Mesenchymal stem cell (in vitro differentiated cells and primary cell): ENCODE results near the gene MAP3K10.

ENCODE experiments used
- DNase-seq: peaks from one replicate; pipeline ENCODE4 v3.0.0-alpha.2; 2013
- H2AFZ ChIP-seq: one replicate; pipeline ENCODE4 v1.6.1; 2013; ENCODE audit warnings: low read depth, mild to moderate bottlenecking, control low read depth, inconsistent platforms, low read length, moderate library complexity
- H2AK5ac ChIP-seq: 2 replicates; pipeline ENCODE4 v1.6.1; 2013; ENCODE audit warnings: low read length, moderate library complexity, mild to moderate bottlenecking, inconsistent platforms; ENCODE audit not compliant: severe bottlenecking
- H2BK120ac ChIP-seq: one replicate; pipeline ENCODE4 v1.6.1; 2013; ENCODE audit warnings: low read depth, mild to moderate bottlenecking, inconsistent platforms, low read length, moderate library complexity
- H2BK12ac ChIP-seq, 2 experiments: one replicate each; pipeline ENCODE4 v1.6.1; 2013; ENCODE audit warnings: inconsistent platforms in 2 of 2, low read length in 2 of 2, mild to moderate bottlenecking in 2 of 2, moderate library complexity in 2 of 2, control low read depth in 1 of 2
- H2BK15ac ChIP-seq: one replicate; pipeline ENCODE4 v1.6.1; 2013; ENCODE audit warnings: mild to moderate bottlenecking, low read depth, inconsistent platforms; ENCODE audit not compliant: poor library complexity, severe bottlenecking
- H2BK5ac ChIP-seq: 2 replicates; pipeline ENCODE4 v1.6.1; 2013; ENCODE audit warnings: low read depth, mild to moderate bottlenecking, low read length, control low read depth, inconsistent platforms; ENCODE audit not compliant: poor library complexity, severe bottlenecking
- H3K14ac ChIP-seq, 2 experiments: one replicate each; pipeline ENCODE4 v1.6.1; 2013; ENCODE audit warnings: inconsistent platforms in 2 of 2, low read length in 2 of 2, control low read depth in 1 of 2, mild to moderate bottlenecking in 1 of 2, moderate library complexity in 1 of 2
- H3K18ac ChIP-seq, 2 experiments: one replicate each; pipeline ENCODE4 v1.6.1; 2013; ENCODE audit warnings: inconsistent platforms in 2 of 2, low read length in 2 of 2, control low read depth in 1 of 2, low read depth in 1 of 2, mild to moderate bottlenecking in 1 of 2
- H3K23ac ChIP-seq, 2 experiments: one replicate each; pipeline ENCODE4 v1.6.1; 2013; ENCODE audit warnings: inconsistent platforms in 2 of 2, low read length in 2 of 2, mild to moderate bottlenecking in 2 of 2, moderate library complexity in 2 of 2, control low read depth in 1 of 2
- H3K27ac ChIP-seq: 2 replicates; pipeline ENCODE4 v1.5.1; 2013; ENCODE audit warnings: mild to moderate bottlenecking, moderate library complexity, low read length, control low read depth, inconsistent platforms; ENCODE audit not compliant: poor library complexity, severe bottlenecking
- H3K27me3 ChIP-seq, 2 experiments: 2 replicates each; pipeline versions ENCODE4 v1.6.1 to v1.7.0; 2013; ENCODE audit warnings: low read length in 2 of 2, mild to moderate bottlenecking in 2 of 2, moderate library complexity in 2 of 2, control low read depth in 1 of 2, inconsistent platforms in 1 of 2; ENCODE audit not compliant: control insufficient read depth in 1 of 2, insufficient read depth in 1 of 2
- H3K36me3 ChIP-seq, 2 experiments: 2 replicates each; pipeline versions ENCODE4 v1.6.1 to v1.7.0; 2013; ENCODE audit warnings: low read length in 2 of 2, control low read depth in 1 of 2, inconsistent platforms in 1 of 2, low read depth in 1 of 2, mild to moderate bottlenecking in 1 of 2; ENCODE audit not compliant: insufficient read depth in 2 of 2, control insufficient read depth in 1 of 2
- H3K4ac ChIP-seq, 2 experiments: one replicate each; pipeline ENCODE4 v1.6.1; 2013; ENCODE audit warnings: inconsistent platforms in 2 of 2, low read length in 2 of 2, mild to moderate bottlenecking in 2 of 2, moderate library complexity in 2 of 2, control low read depth in 1 of 2, low read depth in 1 of 2
- H3K4me1 ChIP-seq: 2 replicates; pipeline ENCODE4 v1.6.1; 2013; ENCODE audit warnings: low read depth, low read length, control low read depth; ENCODE audit not compliant: control insufficient read depth, insufficient read depth
- H3K4me2 ChIP-seq: 2 replicates; pipeline ENCODE4 v1.6.1; 2013; ENCODE audit warnings: low read length, mild to moderate bottlenecking, inconsistent platforms; ENCODE audit not compliant: poor library complexity, severe bottlenecking
- H3K4me3 ChIP-seq, 2 experiments: 2 replicates each; pipeline versions ENCODE4 v1.5.1 to v1.7.0; 2013; ENCODE audit warnings: low read length in 2 of 2, mild to moderate bottlenecking in 2 of 2, control low read depth in 1 of 2, low read depth in 1 of 2; ENCODE audit not compliant: insufficient read depth in 1 of 2
- H3K79me1 ChIP-seq: replicated peaks from 2 replicates; pipeline ENCODE4 v1.6.1; 2013; ENCODE audit warnings: mild to moderate bottlenecking, control low read depth, low read length, inconsistent platforms; ENCODE audit not compliant: poor library complexity, severe bottlenecking
- H3K9ac ChIP-seq: 2 replicates; pipeline ENCODE4 v1.7.0; 2013; ENCODE audit warnings: mild to moderate bottlenecking, low read length, moderate library complexity
- H3K9me3 ChIP-seq: 2 replicates; pipeline ENCODE4 v1.7.0; 2013; ENCODE audit warnings: mild to moderate bottlenecking, low read length; ENCODE audit not compliant: control insufficient read depth
- H4K8ac ChIP-seq: one replicate; pipeline ENCODE4 v1.6.1; 2013; ENCODE audit warnings: inconsistent platforms, mild to moderate bottlenecking, low read length, moderate library complexity
- H4K91ac ChIP-seq: one replicate; pipeline ENCODE4 v1.6.1; 2013; ENCODE audit warnings: mild to moderate bottlenecking, low read length, inconsistent platforms
- whole genome bisulfite sequencing: methylation state at CpG from one replicate; pipeline ENCODE4 v1.1.7; 2013; ENCODE audit warnings: mixed read lengths; 5-methylcytosine and 5-hydroxymethylcytosine counted together

Gene MAP3K10

DNA sequence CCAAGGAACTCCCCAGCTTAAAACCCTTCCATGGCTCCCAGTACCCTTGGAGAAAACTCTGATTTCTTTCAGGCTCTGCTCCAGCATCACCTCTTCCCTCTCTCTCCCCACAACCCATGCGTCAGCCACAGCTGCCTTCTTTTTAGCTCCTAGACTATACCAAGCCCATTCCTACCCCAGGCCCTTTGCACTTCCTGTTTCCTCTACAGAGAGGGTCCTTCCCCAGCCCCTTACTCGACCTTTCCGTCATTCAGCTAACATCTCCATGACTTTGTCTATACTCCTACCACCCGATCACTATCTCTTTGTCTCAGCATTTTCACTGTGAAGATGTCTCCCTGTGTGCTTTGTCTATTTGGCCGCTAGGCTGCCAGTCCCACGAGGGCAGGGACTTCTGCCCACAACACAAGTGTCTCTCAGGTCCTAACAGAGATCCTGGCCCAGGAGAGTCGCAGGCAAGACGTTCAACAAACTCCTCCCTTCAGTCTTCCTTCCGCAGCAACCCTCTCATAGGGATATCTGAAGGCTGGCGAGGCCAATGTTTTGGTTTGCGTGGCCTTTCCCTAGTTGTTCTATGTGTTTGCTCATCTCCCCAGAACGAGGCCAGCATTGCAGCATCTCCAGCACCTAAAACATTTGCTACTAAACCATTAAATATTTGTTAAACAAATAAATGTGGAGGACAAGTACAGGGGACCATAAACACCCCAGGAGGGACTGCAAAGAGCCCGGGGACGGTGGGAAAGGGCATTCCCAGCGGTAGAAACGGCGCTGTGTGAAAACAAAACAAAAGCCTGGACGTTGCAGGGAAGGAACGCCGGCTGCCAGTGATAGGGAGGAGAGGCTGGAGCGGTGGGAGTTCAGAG, 34.4 kb downstream of the MAP3K10 start:
- Histone ChIP-seq H3K4me1 (peaks cover 13% of the 10 kb centered on the region), H2AK5ac (no peak overlapping the region), H2BK5ac (no peak overlapping the region), H2BK12ac (no peak overlapping the region), H4K8ac (no peak overlapping the region), H3K4ac (no peak overlapping the region), H3K9me3 (no peaks in the 10 kb centered on the region), H3K27me3 (peaks cover 0 to 4% of the 10 kb centered on the region in 2 experiments), H3K27ac (no peak overlapping the region), H3K4me3 (peak overlapping the region in 1 of 2 experiments; percentile 74), H3K14ac (no peak overlapping the region), H3K79me1 (no peaks in the 10 kb centered on the region), H3K4me2 (peak overlapping the region; percentile 61), H3K9ac (peak overlapping the region; percentile 76), H3K36me3 (no peaks in the 10 kb centered on the region), H3K23ac (no peak overlapping the region), H2BK15ac (no peak overlapping the region), H4K91ac (no peak overlapping the region), H3K18ac (no peak overlapping the region), H2AFZ (no peak overlapping the region), H2BK120ac (no peak overlapping the region)
- WGBS: 68% methylated on average over 18 of the region's 21 CpGs
- no peak for DNase-seq

DNA sequence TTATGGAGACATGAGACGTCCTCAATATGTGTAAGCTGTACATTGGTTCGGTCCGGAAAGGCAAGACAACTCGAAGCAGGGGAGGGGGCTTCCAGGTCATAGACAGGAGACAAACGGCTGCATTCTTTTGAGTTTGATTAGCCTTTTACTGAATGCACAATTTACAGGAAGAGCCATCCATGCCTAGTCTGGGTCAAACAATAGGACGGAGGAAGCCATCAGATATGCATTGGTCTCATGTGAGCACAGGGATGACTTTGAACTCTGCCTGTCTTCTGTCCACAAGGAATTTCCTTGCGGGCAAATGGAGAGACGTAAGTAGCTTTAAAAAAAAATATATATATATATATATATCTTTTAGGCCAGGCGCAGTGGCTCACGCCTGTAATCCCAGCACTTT, 37.1 kb downstream of the MAP3K10 start:
- Histone ChIP-seq H3K4ac (no peak overlapping the region), H3K18ac (no peak overlapping the region), H3K27me3 (peaks cover 0 to 4% of the 10 kb centered on the region in 2 experiments), H2AK5ac (no peak overlapping the region), H3K4me3 (no peak overlapping the region), H2BK15ac (no peak overlapping the region), H3K9ac (no peak overlapping the region), H3K36me3 (peaks cover 2 to 10% of the 10 kb centered on the region in 2 experiments), H3K14ac (no peak overlapping the region), H3K79me1 (peaks cover 6% of the 10 kb centered on the region), H3K23ac (no peak overlapping the region), H3K9me3 (no peaks in the 10 kb centered on the region), H3K4me1 (peaks cover 27% of the 10 kb centered on the region), H2BK5ac (no peak overlapping the region), H4K8ac (no peak overlapping the region), H4K91ac (no peak overlapping the region), H2AFZ (no peak overlapping the region), H2BK12ac (no peak overlapping the region), H3K4me2 (no peak overlapping the region), H2BK120ac (no peak overlapping the region), H3K27ac (no peak overlapping the region)
- 86% methylated on average over 6 of the region's 10 CpGs for WGBS
- no peak for DNase-seq

- Histone ChIP-seq H3K4ac (no peak overlapping the region), H4K8ac (no peak overlapping the region)
These were observed 37.6 kb downstream of the MAP3K10 start for GRCh38 chr19:40228863-40229262.

DNA sequence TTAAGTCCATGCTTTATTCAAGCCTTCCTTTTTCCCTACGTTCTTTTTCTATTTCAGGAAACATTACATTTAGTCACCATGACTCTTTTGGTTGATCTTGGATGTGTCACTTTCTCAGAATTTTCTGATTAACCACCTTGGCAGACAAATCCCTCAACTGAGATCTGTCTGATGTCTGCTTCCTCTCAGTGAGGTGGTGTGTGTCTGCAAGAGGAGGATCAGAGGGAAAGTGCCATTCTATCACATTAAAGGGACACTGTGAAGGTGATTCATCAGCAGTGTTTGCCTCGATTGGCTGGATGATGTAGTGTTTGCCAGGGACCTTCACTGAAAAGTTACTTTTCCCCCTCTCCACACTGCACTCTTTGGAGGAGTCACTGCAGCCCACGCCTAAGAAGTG, 38.3 kb downstream of the MAP3K10 start:
- Histone ChIP-seq H3K23ac (no peak overlapping the region), H2AFZ (no peak overlapping the region), H3K27me3 (no peaks in the 10 kb centered on the region), H2BK5ac (no peak overlapping the region), H3K18ac (no peak overlapping the region), H2BK15ac (no peak overlapping the region), H3K9ac (peak overlapping the region; percentile 40), H2BK12ac (no peak overlapping the region), H4K91ac (no peak overlapping the region), H3K14ac (peak overlapping the region in 1 of 2 experiments; percentile 72), H2BK120ac (no peak overlapping the region), H3K4me1 (peaks cover 27% of the 10 kb centered on the region), H3K79me1 (peaks cover 6% of the 10 kb centered on the region), H3K4me2 (no peak overlapping the region), H3K36me3 (peaks cover 9 to 21% of the 10 kb centered on the region in 2 experiments), H3K4ac (no peak overlapping the region), H3K4me3 (no peak overlapping the region), H2AK5ac (no peak overlapping the region), H3K9me3 (no peaks in the 10 kb centered on the region), H3K27ac (no peak overlapping the region), H4K8ac (no peak overlapping the region)
- 56% methylated on average over 2 of the region's 3 CpGs for WGBS
- DNase-seq: peak; percentile 17

More at GRCh38 chr19:40228863-40229262, 37.6 kb downstream of the MAP3K10 start:
- no peak overlapping the region for H2BK12ac ChIP-seq
- H3K27ac ChIP-seq: no peak overlapping the region
- peaks cover 4 to 15% of the 10 kb centered on the region in 2 experiments for H3K36me3 ChIP-seq
- H3K79me1 ChIP-seq: peaks cover 6% of the 10 kb centered on the region
- H3K9me3 ChIP-seq: no peaks in the 10 kb centered on the region
- no peak overlapping the region for H2AK5ac ChIP-seq
- no peak overlapping the region for H3K14ac ChIP-seq
- no peak overlapping the region for H3K4me3 ChIP-seq
- H2BK5ac ChIP-seq: no peak overlapping the region
- H3K4me1 ChIP-seq: peaks cover 27% of the 10 kb centered on the region
- H2BK120ac ChIP-seq: no peak overlapping the region
- H3K9ac ChIP-seq: peak overlapping the region; percentile 40
- 98% methylated on average over 5 of the region's 5 CpGs for WGBS
- peaks cover 0 to 4% of the 10 kb centered on the region in 2 experiments for H3K27me3 ChIP-seq
- H3K23ac ChIP-seq: no peak overlapping the region
- no peak overlapping the region for H2BK15ac ChIP-seq
- DNase-seq: no peak
- no peak overlapping the region for H2AFZ ChIP-seq
- no peak overlapping the region for H3K4me2 ChIP-seq
- no peak overlapping the region for H4K91ac ChIP-seq
- no peak overlapping the region for H3K18ac ChIP-seq
